GM10847 (cell line): Measurements from ENCODE around the gene SH3BGR.

Source experiments
- POLR2A ChIP-seq: IDR thresholded peaks from 2 replicates; pipeline ENCODE4 v1.6.1; 2011; ENCODE audit not compliant: insufficient read length; ENCODE audit errors: extremely low read depth

The SH3BGR gene

GRCh38 chr21:39553331-39553730 is 101.6 kb downstream of the SH3BGR start:
- no peak for TF ChIP-seq POLR2A

GRCh38 chr21:39555911-39556590 is 104.3 kb downstream of the SH3BGR start:
- no peak for TF ChIP-seq POLR2A

- no peak for TF ChIP-seq POLR2A
Measured at GRCh38 chr21:39559511-39559910, 107.7 kb downstream of the SH3BGR start.

GRCh38 chr21:39561140-39561539 is 109.4 kb downstream of the SH3BGR start:
- no peak for TF ChIP-seq POLR2A

- TF ChIP-seq POLR2A: no peak
Measured at GRCh38 chr21:39562791-39563770, 111.3 kb downstream of the SH3BGR start.

GRCh38 chr21:39564200-39564599 is 112.4 kb downstream of the SH3BGR start:
- no peak for TF ChIP-seq POLR2A
